Measurements from ENCODE around the gene PODN.

DNA sequence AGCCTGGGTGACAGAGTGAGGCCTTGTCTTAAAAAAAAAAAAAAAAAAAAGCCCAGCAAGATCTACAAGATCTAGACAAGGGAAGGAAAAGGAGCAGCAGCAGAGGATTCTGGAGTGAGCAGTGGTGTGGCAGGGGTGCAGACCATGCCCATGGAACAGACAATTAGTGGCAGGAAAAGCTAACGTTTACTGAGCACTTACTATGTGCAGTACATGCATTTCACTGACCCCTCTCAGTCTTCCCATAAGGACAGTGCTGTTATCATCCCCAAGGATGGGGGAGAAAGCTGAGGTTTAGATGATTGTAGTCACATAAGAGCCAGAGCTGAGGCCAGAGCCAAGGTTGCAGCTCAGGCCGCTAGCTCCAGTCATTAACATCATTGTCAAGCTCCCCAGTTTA, 5.9 kb downstream of the PODN start:
- TF ChIP-seq, protein P1, sequence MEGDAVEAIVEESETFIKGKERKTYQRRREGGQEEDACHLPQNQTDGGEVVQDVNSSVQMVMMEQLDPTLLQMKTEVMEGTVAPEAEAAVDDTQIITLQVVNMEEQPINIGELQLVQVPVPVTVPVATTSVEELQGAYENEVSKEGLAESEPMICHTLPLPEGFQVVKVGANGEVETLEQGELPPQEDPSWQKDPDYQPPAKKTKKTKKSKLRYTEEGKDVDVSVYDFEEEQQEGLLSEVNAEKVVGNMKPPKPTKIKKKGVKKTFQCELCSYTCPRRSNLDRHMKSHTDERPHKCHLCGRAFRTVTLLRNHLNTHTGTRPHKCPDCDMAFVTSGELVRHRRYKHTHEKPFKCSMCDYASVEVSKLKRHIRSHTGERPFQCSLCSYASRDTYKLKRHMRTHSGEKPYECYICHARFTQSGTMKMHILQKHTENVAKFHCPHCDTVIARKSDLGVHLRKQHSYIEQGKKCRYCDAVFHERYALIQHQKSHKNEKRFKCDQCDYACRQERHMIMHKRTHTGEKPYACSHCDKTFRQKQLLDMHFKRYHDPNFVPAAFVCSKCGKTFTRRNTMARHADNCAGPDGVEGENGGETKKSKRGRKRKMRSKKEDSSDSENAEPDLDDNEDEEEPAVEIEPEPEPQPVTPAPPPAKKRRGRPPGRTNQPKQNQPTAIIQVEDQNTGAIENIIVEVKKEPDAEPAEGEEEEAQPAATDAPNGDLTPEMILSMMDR (IDR thresholded peaks at IDR 0.05), result no peak
- TF ChIP-seq POLR2AphosphoS5 (IDR thresholded peaks at IDR 0.05), result no peak
- no peak for TF ChIP-seq EP300 (IDR thresholded peaks at IDR 0.05)
